CD4-positive, alpha-beta T cell treated with Interleukin-1 beta for 1 hour (primary cell): ENCODE measurements around the gene RAB3C.

Experiments
- DNase-seq, 2 donors: peaks; one replicate each; pipeline ENCODE4 v3.0.0-alpha.2; 2020 to 2022

Gene RAB3C

GRCh38 chr5:58842852-58843251, 260.0 kb downstream of the RAB3C start:
- DNase-seq: no peak

- DNase-seq: no peak
Measured at GRCh38 chr5:58844395-58844794, 261.5 kb downstream of the RAB3C start.

- DNase-seq: no peak
Measured at GRCh38 chr5:58847041-58847440, 264.2 kb downstream of the RAB3C start.

- DNase-seq: no peak
Measured at GRCh38 chr5:58849223-58849622, 266.3 kb downstream of the RAB3C start.

- DNase-seq: peak in 1 of 2 donors; percentile 7
Measured at GRCh38 chr5:58849921-58850667, 267.2 kb downstream of the RAB3C start.

- DNase-seq: no peak
Measured at GRCh38 chr5:58851153-58851552, 268.3 kb downstream of the RAB3C start.

GRCh38 chr5:58851571-58851970, 268.7 kb downstream of the RAB3C start:
- DNase-seq: no peak

GRCh38 chr5:58852566-58852965, 269.7 kb downstream of the RAB3C start:
- DNase-seq: no peak

GRCh38 chr5:58854441-58854840, 271.6 kb downstream of the RAB3C start:
- DNase-seq: no peak

- no peak for DNase-seq
Measured at GRCh38 chr5:58855851-58856739, 273.2 kb downstream of the RAB3C start.

- no peak for DNase-seq
Measured at GRCh38 chr5:58857609-58858008, 274.7 kb downstream of the RAB3C start.

- no peak for DNase-seq
Measured at GRCh38 chr5:58860680-58861079, 277.8 kb downstream of the RAB3C start.

- DNase-seq: no peak
Measured at GRCh38 chr5:58868931-58869330, 286.1 kb downstream of the RAB3C start.

GRCh38 chr5:58871648-58872242, 288.9 kb downstream of the RAB3C start:
- DNase-seq: peak in 1 of 2 donors; percentile 33

- DNase-seq: no peak
Measured at GRCh38 chr5:58872670-58873273, 289.9 kb downstream of the RAB3C start.

GRCh38 chr5:58875599-58875998, 292.7 kb downstream of the RAB3C start:
- no peak for DNase-seq

GRCh38 chr5:58885260-58885659, 302.4 kb downstream of the RAB3C start:
- DNase-seq: no peak

GRCh38 chr5:58886315-58887207, 303.7 kb downstream of the RAB3C start:
- peak; percentile 50 to 66 for DNase-seq

GRCh38 chr5:58887311-58887710, 304.4 kb downstream of the RAB3C start:
- DNase-seq: no peak

- DNase-seq: no peak
Measured at GRCh38 chr5:58887721-58888409, 305.0 kb downstream of the RAB3C start.

GRCh38 chr5:58890265-58890664, 307.4 kb downstream of the RAB3C start:
- DNase-seq: no peak

- DNase-seq: no peak
Measured at GRCh38 chr5:58890701-58891085, 307.8 kb downstream of the RAB3C start.
